ENCODE measurements around the gene HMGN3. TPM values are rescaled to one million over a fixed set of nuclear protein-coding genes. Genes with fewer than 3 reads are reported as not detected.

The HMGN3 gene
- total and polyA plus RNA-seq, 12 donors = 81.6 to 205 (median 137) TPM

- no peak for DNase-seq
- WGBS, 2 donors = 76 to 79% methylated on average over 5 of the region's 5 CpGs
- intact Hi-C loops (cut with DNase I) = no loop called here
- no peak for TF ChIP-seq CTCF (IDR thresholded peaks at IDR 0.05)
- ATAC-seq = no peak
- Histone ChIP-seq H3K27me3 (no peaks in the 10 kb centered on the region), H3K4me3 (no peak overlapping the region), H3K4me1 (peaks cover 0 to 18% (median 10%) of the 10 kb centered on the region in 9 donors), H3K36me3 (no peaks in the 10 kb centered on the region), H3K27ac (no peak overlapping the region), H3K9me3 (peaks cover 0 to 7% (median 0%) of the 10 kb centered on the region in 11 donors)
These were observed 47.9 kb downstream of the HMGN3 start for GRCh38 chr6:79186564-79186963.

GRCh38 chr6:79184641-79185040 is 49.8 kb downstream of the HMGN3 start:
- no peaks in the 10 kb centered on the region for H3K9me3 ChIP-seq
- no peak overlapping the region for H3K4me3 ChIP-seq
- no peaks in the 10 kb centered on the region for H3K27me3 ChIP-seq
- H3K27ac ChIP-seq = no peak overlapping the region
- no peak for ATAC-seq
- intact Hi-C loops (cut with DNase I) = no loop called here
- WGBS, 2 donors = 89 to 90% methylated on average over 3 of the region's 3 CpGs
- H3K4me1 ChIP-seq = peaks cover 0 to 17% (median 10%) of the 10 kb centered on the region in 9 donors
- no peak for DNase-seq
- no peak for TF ChIP-seq CTCF (IDR thresholded peaks at IDR 0.05)
- H3K36me3 ChIP-seq = no peaks in the 10 kb centered on the region

- peaks cover 0 to 12% (median 6%) of the 10 kb centered on the region in 9 donors for H3K4me1 ChIP-seq
- no peak overlapping the region for H3K27ac ChIP-seq
- 56 to 58% methylated on average over 2 of the region's 2 CpGs for WGBS, 2 donors
- no peaks in the 10 kb centered on the region for H3K27me3 ChIP-seq
- intact Hi-C loops (cut with DNase I) = no loop called here
- ATAC-seq = no peak
- no peak for TF ChIP-seq CTCF (IDR thresholded peaks at IDR 0.05)
- H3K4me3 ChIP-seq = no peak overlapping the region
- DNase-seq = no peak
- H3K36me3 ChIP-seq = no peaks in the 10 kb centered on the region
- H3K9me3 ChIP-seq = no peaks in the 10 kb centered on the region
These were observed 50.4 kb downstream of the HMGN3 start for GRCh38 chr6:79184086-79184485.

- TF ChIP-seq CTCF (IDR thresholded peaks at IDR 0.05) = no peak
- 78 to 85% methylated on average over 2 of the region's 2 CpGs for WGBS, 2 donors
- ATAC-seq (no peak), DNase-seq (no peak)
- Histone ChIP-seq H3K27me3 (no peaks in the 10 kb centered on the region), H3K27ac (no peak overlapping the region), H3K36me3 (no peaks in the 10 kb centered on the region), H3K4me3 (no peak overlapping the region), H3K9me3 (peaks cover 0 to 14% (median 0%) of the 10 kb centered on the region in 11 donors), H3K4me1 (no peaks in the 10 kb centered on the region)
- intact Hi-C loops (cut with DNase I) = no loop called here
These were observed 54.4 kb downstream of the HMGN3 start for GRCh38 chr6:79180052-79180451.
